Loucy (cell line): ENCODE data around the gene SP4.

Source experiments
- EZH2phosphoT487 ChIP-seq: fragments of 200-600 bp; IDR thresholded peaks from 2 replicates; pipeline ENCODE4 v1.6.1; 2018; ENCODE audit warnings: antibody characterized with exemption, mild to moderate bottlenecking, moderate library complexity, borderline replicate concordance
- TF ChIP-seq, protein P1 (sequence below): fragments of 200-600 bp; sonication (generic); conservative IDR thresholded peaks from 2 replicates; pipeline ENCODE4 v1.5.1; 2014; ENCODE audit warnings: mild to moderate bottlenecking, antibody characterized with exemption, low read length

DNA sequence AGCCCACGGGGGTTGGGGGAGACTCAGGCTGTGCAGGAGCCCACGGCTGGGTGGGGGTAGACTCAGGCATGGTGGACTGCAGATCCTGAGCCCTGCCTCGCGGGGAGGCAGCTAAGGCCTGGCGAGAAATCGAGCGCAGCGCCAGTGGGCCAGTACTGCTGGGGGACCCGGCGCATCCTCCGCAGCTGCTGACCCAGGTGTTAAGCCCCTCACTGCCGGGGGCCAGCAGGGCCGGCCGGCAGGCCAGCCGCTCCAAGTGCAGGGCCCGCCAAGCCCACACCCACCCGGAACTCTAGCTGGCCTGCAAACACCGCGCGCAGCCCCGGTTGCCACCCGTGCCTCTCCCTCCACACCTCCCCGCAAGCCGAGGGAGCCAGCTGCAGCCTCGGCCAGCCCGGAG is 33.4 kb downstream of the SP4 start:
- TF ChIP-seq, protein P1, sequence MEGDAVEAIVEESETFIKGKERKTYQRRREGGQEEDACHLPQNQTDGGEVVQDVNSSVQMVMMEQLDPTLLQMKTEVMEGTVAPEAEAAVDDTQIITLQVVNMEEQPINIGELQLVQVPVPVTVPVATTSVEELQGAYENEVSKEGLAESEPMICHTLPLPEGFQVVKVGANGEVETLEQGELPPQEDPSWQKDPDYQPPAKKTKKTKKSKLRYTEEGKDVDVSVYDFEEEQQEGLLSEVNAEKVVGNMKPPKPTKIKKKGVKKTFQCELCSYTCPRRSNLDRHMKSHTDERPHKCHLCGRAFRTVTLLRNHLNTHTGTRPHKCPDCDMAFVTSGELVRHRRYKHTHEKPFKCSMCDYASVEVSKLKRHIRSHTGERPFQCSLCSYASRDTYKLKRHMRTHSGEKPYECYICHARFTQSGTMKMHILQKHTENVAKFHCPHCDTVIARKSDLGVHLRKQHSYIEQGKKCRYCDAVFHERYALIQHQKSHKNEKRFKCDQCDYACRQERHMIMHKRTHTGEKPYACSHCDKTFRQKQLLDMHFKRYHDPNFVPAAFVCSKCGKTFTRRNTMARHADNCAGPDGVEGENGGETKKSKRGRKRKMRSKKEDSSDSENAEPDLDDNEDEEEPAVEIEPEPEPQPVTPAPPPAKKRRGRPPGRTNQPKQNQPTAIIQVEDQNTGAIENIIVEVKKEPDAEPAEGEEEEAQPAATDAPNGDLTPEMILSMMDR: no peak
- TF ChIP-seq EZH2phosphoT487: no peak
